ENCODE data around the gene ZNF747.
"Not testable (repeated sequence)": the region's sequence is repeated elsewhere in the genome, so short reads cannot be mapped to it uniquely, and the experiment has no call there.

Gene ZNF747

DNA sequence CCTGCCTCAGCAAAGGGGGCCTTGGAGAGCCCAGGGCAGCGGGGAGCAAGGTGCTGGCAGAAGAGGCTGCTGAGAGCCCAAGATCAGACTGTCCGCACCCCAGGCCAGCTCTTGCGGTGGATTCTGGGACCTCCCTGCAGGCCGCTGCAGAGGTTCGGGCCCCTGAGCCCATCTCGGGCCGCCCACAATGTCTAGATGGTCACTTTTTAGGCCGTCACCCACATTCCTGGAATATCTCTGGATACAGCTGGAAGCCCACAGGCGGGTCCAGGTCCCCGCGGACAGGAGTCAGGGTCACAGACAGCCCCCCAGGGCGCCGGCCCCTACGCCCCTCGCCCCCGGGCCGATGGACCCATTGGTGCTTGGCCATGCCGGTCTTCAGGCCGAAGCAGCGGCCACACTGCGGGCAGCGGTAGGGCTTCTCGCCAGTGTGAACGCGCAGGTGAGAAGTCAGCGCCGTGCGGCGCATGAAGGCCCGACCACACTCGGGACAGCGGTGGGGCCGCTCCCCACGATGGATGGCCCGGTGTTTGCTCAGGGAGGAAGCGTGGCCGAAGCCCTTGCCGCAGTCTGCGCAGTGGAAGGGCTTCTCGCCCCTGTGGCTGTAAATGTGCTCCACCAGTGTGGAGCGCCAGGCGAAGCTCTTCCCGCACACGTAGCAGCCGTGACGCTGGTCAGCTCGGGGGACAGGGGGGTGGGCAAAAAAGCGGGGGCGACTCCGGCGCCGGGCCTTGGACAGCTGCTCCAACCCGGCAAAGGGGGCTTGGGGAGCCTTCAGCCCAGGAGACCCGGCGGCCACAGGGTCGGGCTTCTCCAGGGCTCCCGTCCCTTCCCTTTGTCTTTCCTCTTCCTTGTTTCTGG lies 2.1 kb downstream of the ZNF747 start:
- no peak for DNase-seq

DNA sequence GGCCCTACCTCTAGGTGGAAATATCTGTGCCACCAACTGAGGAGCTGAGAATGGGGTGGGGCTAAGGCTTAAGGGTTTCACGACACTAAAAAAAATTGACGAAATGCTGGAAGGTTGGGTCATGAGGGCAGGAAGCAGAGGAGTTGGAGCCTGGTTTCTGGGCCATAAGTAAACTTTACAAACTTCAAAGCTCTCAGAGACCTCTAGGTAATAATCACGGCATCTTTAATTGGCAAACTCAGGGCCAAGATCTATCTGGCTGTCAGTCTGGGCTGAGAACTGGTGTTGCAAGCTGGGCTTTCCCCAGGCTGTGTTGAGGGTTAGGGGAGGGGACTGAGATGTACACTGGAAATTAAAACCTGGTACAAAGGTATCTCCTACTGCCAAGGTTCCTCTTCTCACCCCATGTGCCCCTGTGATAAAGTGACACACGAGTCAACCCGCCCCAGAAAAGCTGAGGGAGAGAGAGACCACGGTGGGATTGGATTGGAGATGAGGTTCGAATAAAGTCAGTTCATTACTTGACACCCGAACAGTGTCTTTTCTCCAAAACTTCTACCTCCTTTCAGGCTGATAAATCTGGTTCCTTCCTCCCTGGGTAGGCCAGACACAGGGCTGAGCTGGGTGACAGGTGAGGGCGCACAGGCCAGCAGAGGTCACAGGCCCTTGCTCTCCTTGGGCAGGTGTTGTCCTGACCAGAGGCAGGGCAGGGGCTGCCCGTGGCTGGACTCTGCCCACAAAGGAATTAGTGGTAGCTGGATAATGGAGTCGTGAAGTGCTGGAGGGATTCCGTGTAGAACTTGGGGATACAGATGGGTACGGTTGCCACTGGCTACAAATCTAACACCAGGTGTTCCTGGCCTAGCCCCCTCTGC lies 4.3 kb downstream of the ZNF747 start:
- no peak for DNase-seq

DNA sequence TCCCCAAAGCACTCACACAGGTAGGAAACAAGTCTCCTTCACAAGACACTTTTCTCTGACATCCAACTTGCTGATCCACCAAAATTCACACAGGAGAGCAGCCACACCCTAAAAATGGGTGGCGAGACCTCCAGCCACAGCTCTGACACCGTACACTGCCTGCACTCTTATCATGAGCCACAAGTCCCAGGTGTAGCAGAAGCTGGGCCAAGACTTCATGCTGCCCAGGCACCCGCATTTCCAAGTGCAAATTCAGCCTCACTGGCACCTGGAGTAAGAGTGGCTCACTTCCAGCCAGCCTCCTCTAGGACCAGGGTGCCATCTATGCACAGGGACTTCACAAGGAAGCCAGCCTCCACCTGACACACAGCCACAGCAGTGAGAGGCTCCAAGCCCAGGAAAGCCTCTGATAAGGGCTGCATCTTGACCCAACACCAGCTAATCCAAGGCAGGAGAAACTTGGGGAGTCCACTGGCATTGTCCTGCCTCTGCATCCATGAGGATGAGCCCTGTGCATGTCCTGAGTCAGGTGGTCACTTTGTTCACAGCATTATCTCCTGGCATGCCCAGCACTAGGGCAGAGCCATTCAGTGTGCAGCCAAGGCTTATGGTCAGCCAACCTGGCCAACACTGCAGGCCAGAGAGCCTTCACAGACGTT lies 5.7 kb downstream of the ZNF747 start:
- DNase-seq: no peak

DNA sequence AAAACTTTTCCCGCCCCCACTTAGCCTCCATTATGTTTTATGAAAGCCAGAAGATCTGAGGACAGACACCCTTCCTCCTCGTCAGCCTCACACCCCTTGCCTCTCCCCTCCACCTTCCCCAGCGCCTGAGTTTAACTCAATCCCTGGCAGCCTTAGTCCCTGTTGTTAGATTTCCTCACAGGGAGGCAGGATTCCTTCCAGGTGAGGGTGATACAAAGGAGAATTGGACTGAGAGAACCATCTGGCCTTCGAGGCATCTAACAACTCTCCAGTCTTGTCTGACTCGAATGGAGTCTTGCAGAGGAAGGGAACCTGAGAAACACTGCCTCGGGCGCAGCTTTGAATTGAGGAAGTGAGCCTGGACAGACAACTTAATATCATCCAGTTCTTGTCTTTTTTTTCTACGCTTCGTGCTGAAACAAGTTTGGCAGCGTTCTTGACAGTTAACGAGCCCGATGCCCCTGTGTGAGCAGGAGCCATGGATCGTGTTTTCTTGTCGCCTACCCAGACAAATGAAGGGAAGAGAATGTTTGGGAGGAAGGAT lies 7.0 kb downstream of the ZNF747 start:
- no peak for DNase-seq

GRCh38 chr16:30526823-30527634 lies 7.6 kb downstream of the ZNF747 start:
- peak; percentile 98 for DNase-seq

DNA sequence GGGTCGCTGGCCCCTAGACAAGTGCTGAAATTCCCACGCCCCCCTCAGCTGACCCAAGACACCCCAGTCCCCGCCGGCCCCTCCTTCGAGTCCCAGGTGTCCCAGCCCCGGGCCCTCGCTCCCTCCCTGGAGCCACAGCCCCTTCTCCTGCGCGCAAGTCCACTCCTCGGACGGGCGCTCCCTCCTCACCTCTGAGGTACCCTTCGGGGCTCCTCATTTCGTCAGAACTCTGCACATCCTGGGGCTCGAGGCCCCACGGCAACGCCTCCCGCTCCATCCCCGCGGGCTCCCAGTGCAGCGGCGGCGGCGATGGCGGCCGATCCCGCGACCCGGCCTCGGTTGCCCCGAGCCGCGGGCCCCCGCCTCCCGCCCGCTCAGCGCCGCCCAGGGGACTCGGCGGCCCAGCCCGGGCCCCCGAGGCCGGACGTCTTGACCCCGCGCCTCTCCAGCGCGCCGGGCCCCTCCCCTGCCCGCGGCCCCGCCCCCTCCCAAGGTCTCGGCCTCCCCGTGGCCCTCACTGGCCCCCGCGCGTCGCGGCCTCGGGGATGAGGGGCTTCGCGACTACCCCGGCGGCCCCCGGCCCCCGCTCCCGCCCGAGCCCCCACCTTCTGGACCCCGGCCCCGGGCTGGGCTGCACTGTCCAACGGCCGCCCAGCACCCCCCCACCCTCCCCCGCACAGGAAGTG lies 8.4 kb downstream of the ZNF747 start, which contains the start of gene ZNF768:
Gene ZNF768, minus strand, starts transcription at position 430 of the 686 bp plus-strand sequence. Its CDS starts 153 bp downstream, at position 277.
- peak; percentile 44 for DNase-seq

DNA sequence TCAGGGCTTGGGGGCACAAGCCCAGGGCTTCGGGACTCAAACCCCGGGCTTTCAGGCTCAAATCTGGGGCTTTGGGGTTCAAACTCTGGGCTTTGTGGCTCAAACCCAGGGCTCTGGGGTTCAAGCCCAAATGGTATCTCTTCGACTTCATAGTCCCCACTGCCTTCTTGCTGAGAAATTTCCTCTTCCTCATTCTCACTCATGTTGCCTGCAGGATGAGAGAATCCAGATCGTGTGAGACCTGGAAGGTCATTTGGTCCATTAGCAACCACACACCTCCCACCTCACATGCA lies 8.9 kb downstream of the ZNF747 start:
- no peak for DNase-seq

DNA sequence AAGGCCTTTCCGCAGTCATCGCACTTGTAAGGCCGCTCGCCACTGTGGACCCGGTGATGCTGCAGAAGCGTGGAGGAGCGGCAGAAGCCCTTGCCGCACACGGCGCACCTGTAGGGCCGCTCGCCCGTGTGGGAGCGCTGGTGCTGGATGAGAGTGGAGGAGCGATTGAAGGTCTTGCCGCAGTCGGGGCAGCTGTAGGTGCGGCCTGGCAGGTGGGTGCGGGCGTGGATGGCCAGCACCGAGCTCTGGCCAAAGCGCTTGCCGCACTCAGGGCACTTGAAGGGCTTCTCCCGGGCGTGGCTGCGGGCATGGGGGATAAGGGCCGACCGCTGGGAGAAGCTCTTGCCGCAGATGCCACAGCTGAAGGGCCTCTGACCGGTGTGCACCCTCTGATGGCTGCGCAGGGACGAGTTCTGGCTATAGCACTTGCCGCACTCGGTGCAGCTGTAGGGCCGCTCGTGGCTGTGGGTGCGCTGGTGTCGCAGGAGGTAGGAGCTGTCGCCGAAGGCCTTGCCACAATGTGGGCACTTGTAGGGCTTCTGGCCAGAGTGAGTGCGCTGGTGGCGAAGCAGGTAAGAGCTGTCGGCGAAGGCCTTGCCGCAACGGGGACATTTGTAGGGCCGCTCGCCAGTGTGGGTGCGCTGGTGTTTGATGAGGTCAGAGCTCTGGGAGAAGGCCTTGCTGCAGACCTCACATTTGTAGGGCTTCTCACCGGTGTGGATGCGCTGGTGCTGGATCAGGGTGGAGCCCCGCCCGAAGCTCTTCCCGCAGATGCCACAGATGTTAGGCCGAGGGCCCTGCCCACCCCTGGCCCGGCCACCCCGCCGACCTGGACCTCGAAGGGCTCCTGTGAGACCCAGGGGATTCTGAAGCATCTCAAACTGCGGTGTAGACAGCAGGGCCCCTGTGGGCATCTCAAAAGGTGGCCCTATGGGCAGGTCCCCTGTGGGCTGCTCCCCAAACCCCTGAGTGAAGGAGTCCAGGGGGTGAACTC lies 9.8 kb downstream of the ZNF747 start:
- no peak for DNase-seq

DNA sequence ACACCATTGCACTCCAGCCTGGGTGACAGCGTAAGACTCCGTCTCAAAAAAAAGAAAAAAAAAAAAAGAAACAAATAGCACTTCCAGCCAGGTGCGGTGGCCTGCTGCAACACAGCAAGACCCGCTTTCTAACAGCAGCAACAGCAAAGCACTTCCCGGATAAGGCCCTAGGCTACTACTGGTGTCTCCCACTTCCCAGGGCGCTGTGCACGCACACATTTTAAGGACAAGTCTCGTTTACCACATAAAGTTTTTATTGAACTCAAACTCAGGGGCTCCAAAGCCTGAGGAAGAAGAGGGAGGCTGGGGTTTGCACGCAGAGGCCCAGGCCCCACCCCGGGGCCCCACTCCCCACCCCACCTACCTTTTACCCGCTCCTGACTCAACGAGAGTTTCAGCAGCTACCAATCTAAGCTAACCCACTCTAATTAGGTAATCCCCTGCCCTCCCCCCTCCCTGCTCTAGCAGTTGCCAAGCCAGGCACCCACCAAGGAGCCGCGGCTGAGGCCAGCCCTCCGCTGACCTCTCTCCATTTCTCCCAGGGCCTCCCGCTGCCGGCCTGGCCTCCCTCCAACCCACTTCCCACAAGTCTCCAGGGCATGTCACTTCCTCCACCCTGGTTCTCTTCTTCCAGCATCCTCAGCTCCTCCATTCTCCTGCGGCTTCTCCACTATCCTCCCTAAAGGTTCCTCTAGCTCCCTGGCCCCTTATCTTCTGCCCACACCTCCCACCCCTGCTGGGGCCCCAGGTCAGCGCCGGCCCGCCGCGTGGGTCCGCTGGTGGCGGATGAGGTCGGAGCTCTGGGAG lies 10.7 kb downstream of the ZNF747 start:
- DNase-seq: no peak

DNA sequence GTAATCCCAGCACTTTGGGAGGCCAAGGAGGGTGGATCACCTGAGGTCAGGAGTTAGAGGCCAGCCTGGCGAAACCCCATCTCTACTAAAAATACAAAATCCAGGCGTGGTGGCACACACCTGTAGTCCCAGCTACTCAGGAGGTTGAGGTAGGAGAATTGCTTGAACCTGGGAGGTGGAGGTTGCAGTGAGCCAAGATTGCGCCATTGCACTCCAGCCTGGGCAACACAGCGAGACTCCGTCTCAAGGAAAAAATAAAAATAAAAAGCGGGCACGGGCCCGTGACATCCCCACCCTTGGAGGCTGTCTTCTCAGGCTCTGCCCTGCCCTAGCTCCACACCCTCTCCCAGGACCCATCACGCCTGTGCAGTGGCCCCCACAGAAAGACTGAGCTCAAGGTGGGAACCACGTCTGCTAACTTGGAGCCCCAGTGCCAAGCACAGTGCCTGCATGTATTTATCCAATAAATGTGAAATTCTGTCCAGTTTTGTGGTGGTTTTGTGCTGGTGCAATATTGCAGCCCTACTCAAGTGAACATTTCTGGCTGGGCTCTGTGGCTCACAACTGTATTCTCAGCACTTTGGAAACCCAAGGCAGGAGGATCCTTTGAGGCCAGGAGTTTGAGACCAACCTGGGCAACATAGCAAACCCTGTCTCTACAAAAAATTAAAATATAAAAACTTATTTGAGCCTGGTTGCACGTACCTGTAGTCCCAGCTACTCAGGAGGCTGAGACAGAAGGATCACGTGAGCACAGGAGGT lies 11.8 kb downstream of the ZNF747 start:
- not testable (repeated sequence) for DNase-seq

GRCh38 chr16:30521873-30522641 lies 12.6 kb downstream of the ZNF747 start:
- DNase-seq: no peak

DNA sequence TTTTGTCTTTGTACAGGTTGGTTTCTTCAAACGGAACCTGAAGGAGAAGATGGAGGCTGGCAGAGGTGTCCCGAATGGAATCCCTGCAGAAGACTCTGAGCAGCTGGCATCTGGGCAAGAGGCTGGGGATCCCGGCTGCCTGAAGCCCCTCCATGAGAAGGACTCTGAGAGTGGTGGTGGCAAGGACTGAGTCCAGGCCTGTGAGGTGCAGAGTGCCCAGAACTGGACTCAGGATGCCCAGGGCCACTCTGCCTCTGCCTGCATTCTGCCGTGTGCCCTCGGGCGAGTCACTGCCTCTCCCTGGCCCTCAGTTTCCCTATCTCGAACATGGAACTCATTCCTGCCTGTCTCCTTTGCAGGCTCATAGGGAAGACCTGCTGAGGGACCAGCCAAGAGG lies 13.2 kb downstream of the ZNF747 start:
- DNase-seq: no peak

DNA sequence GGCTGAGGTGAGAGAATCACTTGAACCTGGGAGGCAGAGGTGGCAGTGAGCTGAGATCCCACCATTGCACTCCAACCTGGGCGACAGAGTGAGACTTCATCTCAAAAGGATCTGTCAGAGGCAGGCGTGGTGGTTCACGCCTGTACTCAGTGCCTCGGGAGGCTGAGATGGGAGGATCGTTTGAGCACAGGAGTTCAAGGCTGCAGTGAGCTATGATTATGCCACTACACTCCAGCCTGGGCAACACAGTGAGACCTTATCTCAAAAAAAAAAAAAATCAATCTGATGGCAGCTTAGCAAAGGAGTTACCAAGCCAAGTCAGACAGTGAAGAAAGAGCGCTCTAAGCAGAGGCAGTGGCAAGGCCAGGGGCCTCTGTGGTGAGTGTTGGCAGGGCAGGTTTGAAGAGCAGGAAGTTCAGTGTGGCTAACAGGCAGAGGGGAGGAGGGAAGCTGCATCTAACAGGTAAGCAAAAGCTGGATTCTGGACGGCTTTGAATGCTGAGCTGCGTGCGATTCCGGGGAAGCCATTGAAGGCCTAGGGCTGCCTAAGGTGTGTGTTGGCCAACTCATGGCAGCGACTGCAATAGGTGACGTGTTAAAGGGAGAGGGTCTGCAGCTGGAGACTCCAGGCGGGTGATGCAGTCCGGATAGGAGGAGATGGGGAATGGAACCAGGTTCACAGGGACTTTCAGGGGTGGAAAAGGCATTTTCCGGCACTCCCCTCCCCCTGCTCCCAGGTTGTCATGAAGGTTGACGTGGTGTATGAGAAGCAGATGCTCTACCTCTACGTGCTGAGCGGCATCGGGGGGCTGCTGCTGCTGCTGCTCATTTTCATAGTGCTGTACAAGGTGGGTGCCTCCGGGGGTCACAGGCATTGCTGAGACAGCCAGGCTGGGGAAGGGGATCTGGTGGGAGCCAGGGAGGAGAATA lies 15.3 kb downstream of the ZNF747 start:
- DNase-seq: no peak

DNA sequence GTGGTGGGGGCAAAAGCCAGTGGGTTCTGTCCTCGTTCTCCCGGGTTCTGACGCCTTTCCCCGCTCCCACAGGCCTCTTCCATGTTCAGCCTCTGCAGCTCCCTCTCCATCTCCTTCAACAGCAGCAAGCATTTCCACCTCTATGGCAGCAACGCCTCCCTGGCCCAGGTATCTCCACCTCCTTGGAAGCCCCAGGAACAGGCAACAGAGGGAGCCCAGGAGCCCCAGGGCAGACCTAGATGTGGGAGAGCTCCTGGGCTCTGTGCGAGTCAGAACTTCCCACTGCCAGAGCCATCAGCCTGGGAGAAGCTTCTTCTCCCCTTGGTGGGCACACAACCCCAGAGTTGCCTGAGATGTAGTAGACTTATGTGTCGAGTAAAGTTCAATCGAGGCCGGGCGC lies 16.1 kb downstream of the ZNF747 start:
- no peak for DNase-seq

- DNase-seq: no peak
Observed at GRCh38 chr16:30515275-30515674, 19.4 kb downstream of the ZNF747 start.

DNA sequence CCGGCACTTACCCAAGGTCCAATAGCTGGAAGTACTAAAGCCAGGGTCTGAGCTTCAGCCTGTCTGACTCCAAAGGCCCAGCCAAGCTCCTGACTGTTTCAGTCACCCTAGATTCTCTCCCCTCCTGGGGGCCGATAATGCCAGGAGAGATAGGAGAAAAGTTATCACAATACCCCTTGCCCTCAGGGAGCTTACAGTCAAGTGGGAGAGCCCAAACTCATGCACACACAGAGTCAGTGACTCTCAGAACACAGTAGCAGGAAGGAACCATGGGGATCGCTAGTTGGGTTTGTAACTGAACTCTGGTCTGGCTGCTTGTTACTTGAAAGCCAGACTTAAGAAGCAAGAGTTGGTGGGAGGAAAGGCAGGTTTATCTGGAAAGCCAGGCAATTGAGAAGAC lies 23.1 kb downstream of the ZNF747 start:
- DNase-seq: no peak
